ENCODE measurements around the gene CHRNB4.

Gene CHRNB4

DNA sequence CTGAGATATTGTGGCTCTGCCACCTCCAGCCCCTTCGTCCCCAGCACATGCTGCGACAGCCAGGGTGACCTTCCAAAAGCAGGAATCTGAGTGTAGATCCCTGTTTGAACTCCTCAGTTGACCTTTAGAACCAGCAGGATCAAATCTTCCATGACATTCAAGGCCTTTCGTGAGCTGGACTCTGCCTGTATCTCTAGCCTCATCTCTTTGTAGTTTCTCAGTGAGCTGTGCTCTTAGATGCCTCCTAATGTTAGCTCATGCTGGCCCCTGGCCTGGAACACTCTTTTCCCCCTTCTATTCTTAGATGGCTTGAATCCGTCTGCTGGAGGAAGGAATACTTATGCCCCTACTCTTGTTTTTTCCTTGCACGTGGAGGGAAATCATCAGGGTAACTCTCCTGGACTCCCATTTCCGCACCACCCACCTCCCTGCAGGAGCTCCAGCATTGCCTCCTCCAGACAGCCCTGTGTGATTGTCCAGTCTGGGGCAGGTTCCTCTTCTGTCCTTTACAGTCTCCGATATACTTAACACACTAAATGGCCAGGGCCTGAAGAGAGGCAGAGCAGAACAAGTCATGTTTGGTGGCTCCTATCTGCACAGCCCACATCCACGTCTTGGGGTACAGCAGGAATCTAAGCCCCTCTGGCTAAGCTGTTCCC, 26.7 kb upstream of the CHRNB4 start:
- no peak for DNase-seq

DNA sequence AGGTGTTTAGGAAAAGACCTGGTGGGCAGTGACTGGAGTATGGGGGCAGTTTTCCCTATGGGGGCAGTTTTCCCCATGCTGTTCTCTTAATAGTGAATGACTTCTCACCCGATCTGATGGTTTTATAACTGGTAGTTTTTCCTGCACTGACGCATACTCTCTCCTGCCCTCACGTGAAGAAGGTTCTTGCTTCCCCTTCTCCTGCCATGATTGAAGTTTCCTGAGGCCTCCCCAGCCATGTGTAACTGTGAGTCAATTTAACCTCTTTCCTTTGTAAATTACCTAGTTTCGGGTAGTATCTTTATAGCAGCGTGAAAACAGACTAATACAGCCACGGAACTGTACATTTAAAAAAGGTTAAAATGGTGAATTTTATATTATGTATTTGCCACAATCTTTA, 25.0 kb upstream of the CHRNB4 start:
- no peak for DNase-seq

DNA sequence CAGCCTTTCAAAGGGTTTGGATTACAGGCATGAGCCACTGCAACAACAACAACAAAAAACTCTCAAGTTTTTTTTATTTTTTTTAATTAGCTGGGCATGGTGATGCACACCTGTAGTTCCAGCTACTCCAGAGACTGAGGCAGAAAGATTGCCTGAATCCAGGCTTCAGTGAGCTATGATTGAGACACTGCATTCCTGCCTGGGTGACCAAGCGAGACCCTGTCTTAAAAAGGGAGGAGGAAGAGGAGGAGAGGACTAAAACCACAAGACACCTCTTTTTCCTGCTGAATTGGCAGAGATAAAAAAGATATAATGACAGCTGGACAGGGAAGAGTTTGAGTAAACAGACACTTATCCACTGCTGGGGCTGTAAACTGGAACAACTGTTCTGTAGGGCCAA, 22.7 kb upstream of the CHRNB4 start:
- DNase-seq = no peak

DNA sequence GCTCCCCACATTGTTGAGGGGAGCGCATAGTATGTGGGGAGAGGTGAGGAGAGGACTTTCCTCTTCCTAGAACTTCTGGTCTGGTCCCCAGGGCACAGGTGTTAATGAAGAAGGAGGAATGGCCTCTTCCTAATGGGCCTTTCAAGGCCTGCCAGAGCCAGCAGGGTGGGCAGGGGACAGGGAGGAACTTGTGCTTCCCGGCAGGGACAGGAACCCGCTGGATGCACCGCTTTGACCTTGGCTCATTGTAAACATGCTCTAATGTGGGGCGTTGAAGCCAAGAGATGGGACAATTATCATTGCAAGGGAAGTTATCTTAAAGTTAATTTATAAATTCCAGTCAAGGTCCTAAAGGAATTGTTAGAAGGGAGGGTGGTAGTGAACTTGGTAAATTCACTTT, 21.0 kb upstream of the CHRNB4 start:
- no peak for DNase-seq

- no peak for DNase-seq
Observed at GRCh38 chr15:78661001-78661400, 20.0 kb upstream of the CHRNB4 start.

DNA sequence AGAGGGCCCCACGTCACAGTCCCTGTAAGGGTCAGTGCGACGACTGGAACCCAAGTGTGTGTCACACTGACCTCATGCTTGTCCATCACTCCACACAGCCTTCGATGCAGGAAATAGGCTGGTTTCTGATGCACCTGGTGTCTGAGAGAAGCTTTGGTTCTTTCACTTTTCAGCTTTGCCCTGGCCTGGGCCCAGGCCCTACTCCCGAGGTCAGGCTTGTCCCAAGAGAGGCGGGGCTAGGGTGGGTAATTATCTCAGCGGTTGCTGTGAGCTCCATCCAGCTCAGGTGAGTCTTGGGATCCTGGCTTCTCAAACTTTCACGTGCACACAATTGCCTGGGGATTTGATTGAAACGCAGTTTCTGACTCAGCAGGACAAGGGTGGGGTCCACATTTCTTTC, 19.6 kb upstream of the CHRNB4 start:
- DNase-seq = no peak

- DNase-seq = no peak
Observed at GRCh38 chr15:78658823-78659222, 17.8 kb upstream of the CHRNB4 start.

GRCh38 chr15:78654272-78654671, 13.3 kb upstream of the CHRNB4 start:
- DNase-seq = no peak

GRCh38 chr15:78651930-78652615, 11.1 kb upstream of the CHRNB4 start:
- DNase-seq = no peak

GRCh38 chr15:78651007-78651406, 10.0 kb upstream of the CHRNB4 start:
- no peak for DNase-seq

- no peak for DNase-seq
Observed at GRCh38 chr15:78650022-78650421, 9.0 kb upstream of the CHRNB4 start.

DNA sequence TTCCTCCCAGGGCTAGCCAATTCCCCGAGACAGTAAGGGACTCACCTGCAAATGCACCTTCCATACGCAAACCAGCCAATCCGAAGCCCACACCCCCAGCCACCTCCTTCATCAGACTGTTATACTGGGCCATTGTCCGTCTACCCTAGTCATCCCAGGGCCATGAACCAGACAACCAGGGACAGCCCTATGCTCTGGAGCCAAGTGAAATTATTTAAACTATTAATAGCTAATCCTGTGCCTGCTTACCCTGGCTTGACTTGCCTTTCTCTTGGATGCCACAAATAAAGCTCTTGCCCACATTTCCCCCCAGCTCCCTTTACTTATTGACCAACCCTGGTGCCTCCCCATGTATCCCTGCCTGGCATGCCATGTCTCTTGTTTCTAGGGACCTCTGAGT, 4.0 kb upstream of the CHRNB4 start:
- DNase-seq = no peak

DNA sequence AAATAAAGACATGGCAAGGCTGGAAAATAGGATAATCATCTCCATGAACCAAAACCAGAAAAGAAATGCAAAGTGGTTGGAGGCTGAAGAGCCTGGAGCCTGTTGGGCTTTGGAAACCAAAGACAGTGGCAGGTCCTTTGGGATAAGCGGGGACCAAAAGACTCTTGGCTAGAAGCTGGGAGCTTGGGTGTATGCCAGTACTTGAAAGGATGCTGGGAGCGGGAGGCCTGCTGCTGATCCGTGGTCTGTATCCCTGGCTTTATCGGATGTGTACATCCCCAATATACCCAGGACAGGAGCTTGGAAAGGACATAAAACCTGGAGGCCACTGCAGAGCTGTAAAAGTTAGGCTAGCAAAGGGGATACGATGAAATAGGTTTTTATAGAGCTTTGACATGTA, 1.3 kb upstream of the CHRNB4 start:
- DNase-seq = no peak

DNA sequence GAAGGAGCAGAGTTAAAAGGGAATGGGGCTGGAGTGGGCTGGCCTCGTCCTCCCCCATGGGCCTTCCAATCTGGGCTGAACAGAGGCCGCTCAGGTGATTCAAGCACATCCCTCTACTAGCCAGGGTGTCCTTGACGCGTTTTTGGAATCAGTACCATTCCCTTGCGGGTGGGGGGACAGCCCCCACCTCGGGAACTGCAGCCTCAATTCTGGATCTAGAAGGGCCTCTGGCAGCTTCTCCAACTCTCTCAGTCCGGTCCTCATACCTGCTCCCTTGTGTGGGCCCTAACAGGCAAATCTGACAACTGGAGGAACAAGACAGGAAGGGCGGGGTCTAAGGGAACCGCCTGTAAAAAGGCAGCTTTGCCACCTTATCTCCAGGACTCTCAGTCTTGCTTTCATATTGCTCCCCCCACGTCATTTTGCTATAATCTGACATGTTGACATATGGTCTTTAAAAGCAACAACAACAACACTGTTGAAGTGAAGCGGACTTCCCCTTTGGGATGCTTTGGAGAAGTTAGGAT, 802 bp upstream of the CHRNB4 start:
- no peak for DNase-seq

- no peak for DNase-seq
Observed at GRCh38 chr15:78640527-78641101, 396 bp downstream of the CHRNB4 start.

- DNase-seq = peak; percentile 45
Observed at GRCh38 chr15:78638658-78639314, 2.2 kb downstream of the CHRNB4 start.

- DNase-seq = no peak
Observed at GRCh38 chr15:78637776-78638435, 3.1 kb downstream of the CHRNB4 start.

- no peak for DNase-seq
Observed at GRCh38 chr15:78636378-78636859, 4.6 kb downstream of the CHRNB4 start.

- DNase-seq = no peak
Observed at GRCh38 chr15:78635346-78635745, 5.7 kb downstream of the CHRNB4 start.

DNA sequence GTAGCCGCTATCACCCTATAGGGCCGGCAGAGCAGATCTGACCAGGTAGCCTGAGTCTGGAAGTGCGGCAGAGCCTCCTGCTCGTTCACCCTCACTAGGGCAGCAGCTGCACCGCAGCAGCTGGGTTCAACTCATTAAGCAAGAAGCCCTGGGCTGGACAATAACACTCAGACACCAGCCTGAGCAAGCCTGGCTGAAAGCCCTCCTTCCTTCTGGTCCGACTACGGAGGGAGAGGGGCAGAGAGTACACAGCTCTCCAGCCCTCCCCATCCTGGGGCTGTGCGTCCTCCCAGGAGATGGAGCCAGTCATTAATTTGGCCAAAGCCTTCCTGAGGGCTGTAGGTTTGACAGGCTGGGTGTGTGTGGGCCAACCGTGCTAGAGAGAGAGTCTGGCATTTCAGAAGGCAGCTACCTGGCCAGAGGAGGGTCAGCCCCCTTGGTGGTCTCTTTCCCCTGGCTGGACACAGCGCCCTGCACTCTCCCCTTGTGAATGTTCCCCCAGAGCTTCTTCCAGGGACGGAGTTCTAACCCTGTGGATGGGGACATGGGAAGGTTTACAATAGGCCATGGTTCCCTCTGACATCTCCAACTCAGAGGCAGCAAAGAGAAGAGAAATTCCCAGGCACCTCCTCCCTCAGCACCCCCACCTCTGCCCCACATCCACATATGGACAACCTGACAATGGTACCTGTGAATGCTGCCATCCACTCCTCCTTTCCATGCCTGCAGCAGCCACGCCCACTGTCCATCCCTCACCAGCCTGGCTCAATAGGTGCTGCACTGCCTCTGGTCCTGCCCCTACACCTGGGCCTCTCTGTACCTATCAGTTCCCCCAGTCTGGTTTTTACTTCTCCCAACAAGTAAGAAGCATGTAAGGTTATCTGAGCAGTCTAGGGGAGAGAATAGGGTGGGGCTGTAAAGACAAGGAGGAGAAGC, 6.5 kb downstream of the CHRNB4 start:
- no peak for DNase-seq

GRCh38 chr15:78633348-78633747, 7.7 kb downstream of the CHRNB4 start:
- DNase-seq = no peak

Measured in fibroblast of skin of scalp (primary cell).